Dendritic cell treated with granulocyte-macrophage colony-stimulating factor and Interleukin-4, amounts not matched to agents 40 ng/mL and 50 ng/mL, for 4 days (primary cell): ENCODE results near the gene NOP9.

Experiments used
- H3K27ac Mint-ChIP-seq: one replicate; pipeline ENCODE4 v1.8.0; 2022; ENCODE audit warnings: mild to moderate bottlenecking, mixed read lengths
- H3K27me3 Mint-ChIP-seq: one replicate; pipeline ENCODE4 v1.8.0; 2022; ENCODE audit warnings: mild to moderate bottlenecking, mixed read lengths
- H3K36me3 Mint-ChIP-seq: one replicate; pipeline ENCODE4 v1.8.0; 2022; ENCODE audit warnings: low read depth, mixed read lengths
- H3K4me1 Mint-ChIP-seq: one replicate; pipeline ENCODE4 v1.8.0; 2022; ENCODE audit warnings: low read depth, mixed read lengths
- H3K4me3 Mint-ChIP-seq: one replicate; pipeline ENCODE4 v1.8.0; 2022; ENCODE audit warnings: mild to moderate bottlenecking, moderate library complexity, mixed read lengths
- H3K9me3 Mint-ChIP-seq: one replicate; pipeline ENCODE4 v1.8.0; 2022; ENCODE audit warnings: mixed read lengths
- intact Hi-C: fragments of 100-400 bp; cut with micrococcal nuclease; formaldehyde crosslinking; loops from one replicate; pipeline ENCODE4 v1.15.0; 2022

The NOP9 gene

DNA sequence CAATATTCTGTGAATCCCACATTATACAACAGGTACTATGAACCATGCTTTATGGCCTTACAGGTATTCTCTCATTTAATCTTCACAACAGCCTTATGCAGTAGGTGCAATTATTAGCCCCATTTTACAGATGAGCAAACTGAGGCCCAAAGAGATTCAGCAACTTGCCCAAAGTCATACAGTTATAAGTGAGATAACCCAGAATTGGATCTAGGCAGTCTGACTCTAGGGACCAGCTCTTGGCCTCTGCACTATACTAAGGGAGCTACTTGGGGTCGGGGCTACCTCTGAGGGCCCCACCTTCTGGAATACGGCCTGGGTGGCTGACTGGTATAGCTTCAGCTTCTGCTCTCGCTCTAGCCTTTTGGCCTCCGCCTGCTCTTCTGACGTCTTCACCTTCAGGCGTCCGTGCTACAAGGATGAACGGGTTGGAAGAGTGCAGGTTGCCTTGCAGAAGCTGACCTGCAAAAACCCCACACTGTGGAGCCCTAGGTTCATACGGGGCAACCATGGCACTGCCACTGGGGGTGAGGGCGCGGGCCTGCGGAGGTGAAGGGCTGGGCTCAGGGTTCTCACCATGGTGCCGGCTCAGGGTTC is 29.0 kb upstream of the NOP9 start:
- Mint-ChIP-seq H3K4me1 (peaks cover 67% of the 10 kb centered on the region), H3K4me3 (peak overlapping the region; percentile 90), H3K9me3 (no peaks in the 10 kb centered on the region), H3K36me3 (peaks cover 45% of the 10 kb centered on the region), H3K27me3 (no peaks in the 10 kb centered on the region), H3K27ac (peak overlapping the region; percentile 79)
- intact Hi-C loops = loop anchor here (2.0 kb wide), 1 partner anchor 28 kb away; the partner anchor contains the start of gene TINF2

DNA sequence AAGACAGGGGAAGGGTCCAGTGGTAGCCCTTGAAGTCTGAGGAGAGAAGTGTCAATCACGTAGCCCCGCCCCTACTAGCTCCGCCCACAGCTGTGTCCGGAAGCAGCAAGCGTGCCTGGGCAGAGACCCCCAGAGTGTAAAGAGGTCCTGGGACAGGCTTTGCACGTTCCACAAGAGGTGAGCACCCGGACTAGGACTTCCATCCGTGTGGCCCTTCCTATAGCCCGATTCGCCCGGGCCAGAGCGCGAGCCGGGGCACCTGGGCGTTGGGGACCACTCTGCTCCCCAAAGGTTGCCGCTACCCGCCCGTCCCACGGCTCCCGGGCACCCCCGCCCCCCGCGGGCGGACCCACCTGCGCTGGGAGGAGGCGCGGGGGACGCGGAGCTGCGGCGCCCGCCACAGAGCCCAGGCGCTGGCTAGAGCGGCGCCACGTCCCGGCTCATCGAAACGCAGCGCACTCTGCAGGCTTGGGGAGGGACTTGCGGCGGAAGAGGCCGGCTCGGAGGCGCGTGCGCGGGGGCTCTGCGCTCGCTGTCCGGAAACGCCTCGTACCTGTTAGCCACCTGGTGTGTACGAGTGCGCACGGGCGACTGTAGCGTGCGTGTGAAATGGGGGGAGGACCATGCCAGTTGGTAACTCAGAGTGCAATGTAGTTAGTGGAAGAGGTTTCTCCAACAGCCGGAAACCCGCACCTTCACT is 28.4 kb upstream of the NOP9 start, which contains the start of gene RABGGTA:
Gene RABGGTA, minus strand, starts transcription at position 464 of the 700 bp plus-strand sequence. CDS start 482 bp downstream, outside the sequence.
- peaks cover 41% of the 10 kb centered on the region for H3K36me3 Mint-ChIP-seq
- peaks cover 64% of the 10 kb centered on the region for H3K4me1 Mint-ChIP-seq
- H3K9me3 Mint-ChIP-seq = no peaks in the 10 kb centered on the region
- H3K27ac Mint-ChIP-seq = peak within 1 kb of the TSS; percentile 79
- intact Hi-C loops = loop anchor here (2.0 kb wide), 1 partner anchor 28 kb away; the partner anchor contains the start of gene TINF2
- peak within 1 kb of the TSS; percentile 90 for H3K4me3 Mint-ChIP-seq
- H3K27me3 Mint-ChIP-seq = no peaks in the 10 kb centered on the region

DNA sequence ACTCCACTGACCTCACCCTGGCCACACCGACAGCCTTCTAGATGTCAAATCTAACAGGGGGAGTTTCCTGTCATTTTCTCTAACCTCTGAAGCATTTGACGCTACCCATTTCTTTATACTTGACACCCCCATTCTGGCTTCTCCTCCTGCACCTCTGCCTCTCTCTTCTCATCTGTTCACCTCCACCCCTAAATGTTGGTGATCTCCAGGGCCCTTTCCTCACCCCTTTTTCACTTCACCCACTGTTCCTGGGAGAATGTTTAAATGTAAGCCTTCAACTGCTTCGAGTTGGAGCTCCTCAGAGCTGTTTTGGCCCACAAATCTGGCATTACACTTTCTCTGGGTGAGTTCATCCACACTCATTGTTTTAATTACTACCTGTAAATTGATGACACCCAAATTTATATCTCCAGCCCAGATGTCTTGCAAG is 27.8 kb upstream of the NOP9 start:
- H3K36me3 Mint-ChIP-seq = peaks cover 35% of the 10 kb centered on the region
- H3K4me3 Mint-ChIP-seq = peak overlapping the region; percentile 90
- intact Hi-C loops = loop anchor here (2.0 kb wide), 1 partner anchor 29 kb away; the partner anchor contains the start of gene TINF2
- H3K27ac Mint-ChIP-seq = peak overlapping the region; percentile 79
- no peaks in the 10 kb centered on the region for H3K27me3 Mint-ChIP-seq
- peaks cover 64% of the 10 kb centered on the region for H3K4me1 Mint-ChIP-seq
- H3K9me3 Mint-ChIP-seq = no peaks in the 10 kb centered on the region

DNA sequence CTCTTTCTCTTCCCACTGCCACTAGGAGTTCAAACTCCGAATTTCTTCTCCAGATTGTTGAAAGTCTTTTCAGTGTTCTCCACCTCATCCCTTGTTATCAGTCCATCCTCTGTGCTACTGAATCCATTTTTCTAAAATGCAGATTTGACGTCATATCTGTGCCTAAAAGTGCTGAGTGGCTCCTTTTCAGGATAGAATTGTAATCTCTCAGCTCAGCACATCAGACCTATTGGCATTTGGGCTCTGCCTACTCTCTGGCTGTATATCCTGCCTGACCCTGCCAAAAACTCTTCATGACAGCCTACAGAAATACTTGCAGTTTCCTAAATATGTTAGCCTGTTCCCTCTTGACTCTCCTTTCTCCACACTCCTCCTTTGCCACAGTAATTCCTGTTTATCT is 27.2 kb upstream of the NOP9 start:
- Mint-ChIP-seq H3K27me3 (no peaks in the 10 kb centered on the region), H3K27ac (peak overlapping the region; percentile 79), H3K4me1 (peaks cover 64% of the 10 kb centered on the region), H3K36me3 (peaks cover 29% of the 10 kb centered on the region), H3K4me3 (peak overlapping the region; percentile 90), H3K9me3 (no peaks in the 10 kb centered on the region)
- intact Hi-C loops = no loop called here

DNA sequence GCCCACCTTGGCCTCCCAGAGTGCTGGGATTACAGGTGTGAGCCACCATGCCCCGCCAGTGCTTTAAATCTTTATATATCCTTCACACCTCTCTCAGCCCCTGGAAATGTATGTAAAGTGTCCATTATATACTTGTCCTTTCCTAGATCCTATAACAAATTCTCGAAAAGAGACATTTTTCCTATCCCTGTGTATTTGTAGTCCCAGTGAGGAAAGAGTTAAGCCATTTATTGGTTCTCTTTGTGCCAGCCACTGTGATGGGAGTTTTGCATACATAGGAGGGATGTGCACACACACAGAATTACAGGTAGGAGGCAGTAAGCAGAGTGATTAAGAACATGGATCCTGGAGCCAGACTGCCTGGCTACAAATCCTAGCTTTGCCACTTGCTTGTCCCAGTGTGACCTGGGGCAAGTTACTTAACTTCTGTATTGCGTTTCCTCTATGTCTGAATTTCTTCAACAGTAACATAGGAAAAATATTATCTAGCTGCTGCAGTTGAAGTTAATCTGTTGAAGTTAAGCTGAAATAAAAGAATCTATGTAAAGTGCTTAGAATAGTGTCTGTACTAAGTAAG is 26.1 kb upstream of the NOP9 start:
- intact Hi-C loops = no loop called here
- Mint-ChIP-seq H3K4me3 (no peak overlapping the region), H3K4me1 (peaks cover 74% of the 10 kb centered on the region), H3K27ac (peak overlapping the region; percentile 79), H3K27me3 (no peaks in the 10 kb centered on the region), H3K9me3 (no peaks in the 10 kb centered on the region), H3K36me3 (peaks cover 23% of the 10 kb centered on the region)

DNA sequence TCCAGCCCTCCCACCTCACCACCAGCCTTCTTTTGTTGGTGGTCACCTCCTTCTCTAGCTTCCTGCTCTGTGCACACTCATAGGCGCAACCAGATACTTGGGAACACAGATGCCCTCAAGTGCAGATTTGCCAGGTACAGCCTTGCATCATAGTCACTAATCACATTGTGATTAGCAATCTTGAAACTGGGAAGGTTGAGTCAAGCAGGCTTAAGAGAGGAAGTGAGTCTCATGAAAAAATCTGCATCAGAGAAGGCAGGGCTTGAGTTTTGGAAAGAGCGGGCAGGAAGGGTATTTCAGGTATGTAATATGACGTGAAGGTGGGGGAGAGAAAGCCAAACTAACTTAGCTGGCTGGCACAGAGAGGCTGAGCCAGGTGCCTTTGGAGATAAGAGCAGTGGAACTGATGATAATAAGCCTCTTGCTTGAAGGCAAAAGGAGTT is 25.5 kb upstream of the NOP9 start:
- Mint-ChIP-seq H3K9me3 (no peaks in the 10 kb centered on the region), H3K27ac (peak overlapping the region; percentile 79), H3K4me1 (peaks cover 80% of the 10 kb centered on the region), H3K27me3 (no peaks in the 10 kb centered on the region), H3K36me3 (peaks cover 20% of the 10 kb centered on the region), H3K4me3 (no peak overlapping the region)
- intact Hi-C loops = no loop called here

DNA sequence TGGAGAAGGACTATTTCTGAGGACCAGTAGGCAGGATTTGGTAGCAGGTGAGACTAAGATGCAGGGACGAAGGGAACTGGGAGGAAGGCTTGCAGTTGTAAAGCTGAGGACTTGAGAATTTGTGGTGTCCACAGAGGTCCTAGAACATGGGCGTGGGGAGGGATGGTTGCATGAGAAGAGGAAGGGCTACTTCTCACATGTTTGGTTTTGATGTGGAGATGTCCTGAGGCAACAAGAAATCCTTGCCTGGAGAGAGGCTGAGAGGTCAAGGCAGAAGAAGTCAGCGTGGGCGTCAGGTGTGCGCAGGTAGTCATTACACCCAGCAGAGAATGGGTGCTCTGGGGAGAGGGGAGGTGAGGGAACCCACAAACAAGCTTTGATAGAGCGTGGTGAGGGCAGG is 22.6 kb upstream of the NOP9 start:
- Mint-ChIP-seq H3K27ac (peak overlapping the region; percentile 86), H3K9me3 (no peaks in the 10 kb centered on the region)

DNA sequence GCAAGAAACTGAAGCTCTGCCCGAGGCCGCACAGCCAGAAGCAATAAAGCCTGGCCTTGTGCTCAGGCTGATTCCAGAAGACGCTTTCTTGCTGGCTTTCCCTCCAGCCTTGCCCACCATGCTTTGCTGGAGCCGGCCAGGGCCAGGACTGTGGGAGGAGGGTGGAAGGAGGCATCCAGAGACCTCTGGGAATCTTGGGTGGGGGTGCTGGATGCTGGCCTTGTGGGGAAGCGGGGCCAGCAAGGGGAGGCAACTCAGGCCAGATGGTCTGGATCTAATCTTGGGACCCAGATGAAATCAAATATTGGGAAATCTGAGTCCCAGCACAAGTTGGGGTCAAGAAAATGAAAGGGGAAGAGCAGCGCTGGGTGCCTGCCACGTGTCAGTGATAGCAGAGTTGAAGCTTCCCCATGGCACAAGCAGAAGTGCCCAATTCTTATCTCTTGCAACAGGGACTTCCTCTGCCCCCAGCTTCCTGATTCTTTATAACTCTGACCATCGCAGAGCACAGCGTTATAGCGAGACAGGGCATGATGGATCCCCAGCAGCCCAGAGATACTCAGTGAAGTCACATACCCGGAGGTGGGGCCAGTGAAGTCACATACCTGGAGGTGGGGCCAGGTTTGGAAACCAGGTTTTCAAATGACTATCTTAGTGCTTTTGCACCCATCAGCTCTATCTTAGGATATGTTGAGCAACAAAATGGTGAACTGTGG is 21.9 kb upstream of the NOP9 start:
- no peaks in the 10 kb centered on the region for H3K27me3 Mint-ChIP-seq
- H3K4me1 Mint-ChIP-seq = peaks cover 92% of the 10 kb centered on the region
- H3K9me3 Mint-ChIP-seq = no peaks in the 10 kb centered on the region
- H3K36me3 Mint-ChIP-seq = peaks cover 8% of the 10 kb centered on the region
- intact Hi-C loops = no loop called here
- peak overlapping the region; percentile 86 for H3K27ac Mint-ChIP-seq
- peak overlapping the region; percentile 41 for H3K4me3 Mint-ChIP-seq

More for the DNA sequence above, 22.6 kb upstream of the NOP9 start:
- H3K4me1 Mint-ChIP-seq = peaks cover 92% of the 10 kb centered on the region
- no peaks in the 10 kb centered on the region for H3K27me3 Mint-ChIP-seq
- intact Hi-C loops = no loop called here
- H3K4me3 Mint-ChIP-seq = peak overlapping the region; percentile 44
- peaks cover 8% of the 10 kb centered on the region for H3K36me3 Mint-ChIP-seq

DNA sequence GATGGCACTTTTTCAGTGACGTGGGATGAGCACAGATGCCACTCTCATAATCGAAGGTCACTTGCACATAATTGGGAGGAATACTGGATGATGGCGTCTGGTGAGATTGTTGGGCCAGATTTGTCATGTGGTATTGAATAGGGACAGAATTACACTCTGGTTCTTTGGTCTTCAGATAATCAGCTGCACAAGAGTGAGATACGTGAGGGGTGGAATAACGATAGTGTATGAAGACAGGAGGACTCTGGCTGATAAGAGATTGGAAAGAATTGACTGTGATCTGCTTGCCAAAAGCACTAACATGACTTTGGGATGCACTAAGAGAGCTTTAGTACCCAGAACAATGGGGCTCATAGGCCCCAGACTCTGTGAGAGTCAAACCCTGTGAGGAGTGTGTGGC is 21.2 kb upstream of the NOP9 start:
- H3K27ac Mint-ChIP-seq = peak overlapping the region; percentile 86

DNA sequence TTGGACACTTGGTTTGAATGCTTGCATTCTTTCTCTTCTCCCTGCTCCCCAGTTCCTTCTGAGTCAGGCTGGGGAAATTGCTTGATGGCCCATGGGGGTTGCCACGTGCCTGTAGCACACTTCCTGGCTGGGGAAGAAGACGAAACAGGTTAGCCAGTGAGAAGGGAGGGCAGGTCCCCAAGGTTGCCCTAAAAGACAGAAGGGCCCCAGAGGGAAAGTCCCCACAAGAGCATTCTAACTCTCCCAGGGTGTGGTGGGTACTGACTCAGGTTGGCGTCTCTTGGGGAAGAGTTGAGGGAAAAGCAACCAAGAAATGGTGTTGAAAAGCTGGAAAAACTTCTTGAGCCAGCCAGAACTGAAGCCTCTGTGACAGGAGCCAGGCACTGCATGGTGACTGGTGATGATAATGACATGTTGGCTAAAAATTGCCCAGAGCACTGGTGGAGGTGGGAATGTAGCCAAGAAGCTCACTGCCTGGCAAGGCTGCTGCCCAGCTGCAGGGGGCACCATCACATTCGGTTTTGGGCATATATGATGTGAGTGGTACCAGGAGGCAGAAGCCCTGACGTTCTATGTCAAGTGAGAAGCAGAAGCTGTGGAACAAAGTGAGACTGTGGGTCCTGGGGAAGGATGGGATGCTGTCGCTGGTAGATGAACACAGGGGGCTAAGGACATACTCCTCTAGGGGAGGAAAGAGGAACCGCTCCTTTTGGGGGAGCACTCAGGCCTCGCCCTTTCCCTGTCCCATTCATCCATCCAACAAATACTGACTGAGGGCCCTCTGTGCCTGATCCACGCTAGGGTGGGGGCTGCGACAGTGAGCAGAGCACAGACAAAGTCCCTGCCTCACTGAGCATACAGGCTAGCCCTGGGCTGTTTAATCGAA is 20.1 kb upstream of the NOP9 start:
- H3K36me3 Mint-ChIP-seq = peaks cover 8% of the 10 kb centered on the region
- peaks cover 87% of the 10 kb centered on the region for H3K4me1 Mint-ChIP-seq
- H3K27me3 Mint-ChIP-seq = no peaks in the 10 kb centered on the region
- H3K27ac Mint-ChIP-seq = peak overlapping the region; percentile 86
- H3K4me3 Mint-ChIP-seq = no peak overlapping the region
- intact Hi-C loops = loop anchor here (1.0 kb wide), 1 partner anchor 18 kb away; no protein-coding TSS in a partner anchor
- no peaks in the 10 kb centered on the region for H3K9me3 Mint-ChIP-seq

More for the DNA sequence above, 21.2 kb upstream of the NOP9 start:
- Mint-ChIP-seq H3K27me3 (no peaks in the 10 kb centered on the region), H3K9me3 (no peaks in the 10 kb centered on the region), H3K4me3 (peak overlapping the region; percentile 35), H3K4me1 (peaks cover 87% of the 10 kb centered on the region), H3K36me3 (peaks cover 8% of the 10 kb centered on the region)
- intact Hi-C loops = no loop called here

- H3K36me3 Mint-ChIP-seq = peaks cover 8% of the 10 kb centered on the region
- H3K4me1 Mint-ChIP-seq = peaks cover 79% of the 10 kb centered on the region
- H3K27me3 Mint-ChIP-seq = no peaks in the 10 kb centered on the region
- intact Hi-C loops = no loop called here
- peak overlapping the region; percentile 86 for H3K27ac Mint-ChIP-seq
- no peak overlapping the region for H3K4me3 Mint-ChIP-seq
- H3K9me3 Mint-ChIP-seq = no peaks in the 10 kb centered on the region
Measured at GRCh38 chr14:24280797-24281460, 18.7 kb upstream of the NOP9 start.

DNA sequence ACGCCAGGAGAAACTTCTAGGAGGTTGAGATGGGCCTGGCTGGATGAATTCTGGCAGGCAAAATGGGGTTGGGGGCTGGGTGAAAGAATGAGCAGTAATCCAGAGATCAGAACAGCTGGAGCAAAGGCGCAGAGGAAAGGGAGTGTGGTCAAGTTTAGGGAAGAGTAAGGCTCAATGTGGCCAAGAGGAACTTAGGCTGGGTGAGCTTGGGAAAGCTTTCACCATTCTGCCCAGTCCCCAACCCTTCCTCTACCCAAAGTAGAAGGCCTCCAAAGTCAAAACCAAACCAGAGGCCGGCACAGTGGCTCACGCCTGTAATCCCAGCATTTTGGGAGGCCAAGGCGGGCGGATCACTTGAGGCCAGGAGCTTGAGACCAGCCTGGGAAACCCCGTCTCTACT is 18.0 kb upstream of the NOP9 start:
- intact Hi-C loops = no loop called here
- Mint-ChIP-seq H3K27ac (peak overlapping the region; percentile 86), H3K27me3 (no peaks in the 10 kb centered on the region)

More for the DNA sequence above, 18.0 kb upstream of the NOP9 start:
- no peak overlapping the region for H3K4me3 Mint-ChIP-seq
- H3K9me3 Mint-ChIP-seq = no peaks in the 10 kb centered on the region
- peaks cover 74% of the 10 kb centered on the region for H3K4me1 Mint-ChIP-seq
- H3K36me3 Mint-ChIP-seq = peaks cover 8% of the 10 kb centered on the region
